Endothelial cell of umbilical vein (primary cell): ENCODE results near the gene CABP2. TPM values are rescaled to one million over a fixed set of nuclear protein-coding genes. Genes with fewer than 3 reads are reported as not detected.

Experiments used
- BruUV-seq: library from RNA; stranded (reverse); fragments of 400-500 nt; replicated peaks from 2 replicates; lab custom pipeline; 2021; lab: Mats Ljungman, UMichigan
- CTCF ChIA-PET: fragments of 300-600, 350-600 bp; sonication (Branson Sonifier 250); formaldehyde crosslinking; loops from one replicate; lab custom pipeline; 2021; ENCODE audit warnings: antibody characterized with exemption, inconsistent platforms; lab: Charles Lee
- POLR2A ChIA-PET: fragments of 300-600, 350-600 bp; sonication (Branson Sonifier 250); formaldehyde crosslinking; loops from one replicate; lab custom pipeline; 2021; ENCODE audit warnings: antibody characterized with exemption, inconsistent platforms; lab: Charles Lee
- DNase-seq: peaks from one replicate; pipeline ENCODE4 v3.0.0-alpha.2; 2011; ENCODE audit warnings: low read depth, low spot score
- FAIRE-seq: peaks from 2 replicates; lab custom pipeline; 2011; peaks lifted over from hg19 to GRCh38; lab: Jason Lieb, UNC
- H2AFZ ChIP-seq: 2 replicates; pipeline ENCODE4 v1.6.0; 2012; ENCODE audit warnings: low read depth, low read length, control low read depth, inconsistent platforms
- H3K27ac ChIP-seq: 2 replicates; pipeline ENCODE4 v1.5.1; 2011; ENCODE audit warnings: low read depth, mild to moderate bottlenecking, control low read depth, low read length, moderate library complexity; ENCODE audit not compliant: insufficient read depth
- H3K27me3 ChIP-seq, 2 experiments: 2 replicates each; pipeline versions ENCODE4 v1.6.0 to v1.6.1; 2011; ENCODE audit warnings: low read length in 2 of 2, mixed read lengths in 1 of 2; ENCODE audit not compliant: control insufficient read depth in 2 of 2, insufficient read depth in 2 of 2
- H3K36me3 ChIP-seq, 2 experiments: 2 replicates in 1 of 2; 3 replicates in 1 of 2; pipeline ENCODE4 v1.5.1; 2011; ENCODE audit warnings: low read length in 2 of 2, mild to moderate bottlenecking in 1 of 2, moderate library complexity in 1 of 2; ENCODE audit not compliant: control insufficient read depth in 2 of 2, insufficient read depth in 2 of 2; ENCODE audit errors: extremely low read depth in 1 of 2
- H3K4me1 ChIP-seq: 3 replicates; pipeline ENCODE4 v1.5.1; 2011; ENCODE audit warnings: mild to moderate bottlenecking, low read length; ENCODE audit not compliant: control insufficient read depth, insufficient read depth; ENCODE audit errors: extremely low read depth
- H3K4me2 ChIP-seq: 2 replicates; pipeline ENCODE4 v1.6.1; 2011; ENCODE audit warnings: low read length, control low read depth, mixed read lengths; ENCODE audit not compliant: insufficient read depth
- H3K4me3 ChIP-seq, 3 experiments: fragments of 200-600 bp in 1 of 3; sonication (generic), shearing (Covaris generic) in 1 of 3; replicated peaks in 1 of 3; 2 replicates each; pipeline ENCODE4 v1.5.1; 2011 to 2016; ENCODE audit warnings: control low read depth in 3 of 3, low read length in 3 of 3, mild to moderate bottlenecking in 2 of 3, inconsistent platforms in 1 of 3, low read depth in 1 of 3, moderate library complexity in 1 of 3; ENCODE audit not compliant: insufficient read depth in 1 of 3
- H3K79me2 ChIP-seq: 2 replicates; pipeline ENCODE4 v1.6.0; 2012; ENCODE audit warnings: low read length, inconsistent platforms; ENCODE audit not compliant: control insufficient read depth, insufficient read depth
- H3K9ac ChIP-seq: replicated peaks from 2 replicates; pipeline ENCODE3; 2011; ENCODE audit warnings: low read length, control low read depth; ENCODE audit not compliant: insufficient read depth; ENCODE audit errors: extremely low read depth
- H3K9me1 ChIP-seq: replicated peaks from 3 replicates; pipeline ENCODE4 v1.6.0; 2011; ENCODE audit warnings: mild to moderate bottlenecking, low read length; ENCODE audit not compliant: control insufficient read depth, insufficient read depth; ENCODE audit errors: extremely low read depth
- H3K9me3 ChIP-seq: replicated peaks from 2 replicates; pipeline ENCODE4 v1.5.1; 2012; ENCODE audit warnings: low read length, inconsistent platforms; ENCODE audit not compliant: control insufficient read depth, insufficient read depth
- H4K20me1 ChIP-seq: replicated peaks from 2 replicates; pipeline ENCODE3; 2011; ENCODE audit warnings: mild to moderate bottlenecking, low read length; ENCODE audit not compliant: control insufficient read depth, insufficient read depth; ENCODE audit errors: extremely low read depth
- CTCF ChIP-seq, 2 donors: IDR thresholded peaks; 1 replicate in 1 of 2; 2 replicates in 1 of 2; pipeline ENCODE4 v1.5.1; 2011; ENCODE audit warnings: low read length in 2 of 2, mild to moderate bottlenecking in 2 of 2, moderate library complexity in 2 of 2, control low read depth in 1 of 2, inconsistent platforms in 1 of 2, low read depth in 1 of 2; ENCODE audit not compliant: insufficient read depth in 1 of 2; ENCODE audit errors: extremely low read depth in 1 of 2
- EZH2 ChIP-seq: IDR thresholded peaks from 2 replicates; pipeline ENCODE4 v1.6.1; 2012; ENCODE audit warnings: borderline replicate concordance, low read depth, mild to moderate bottlenecking, moderate library complexity, low read length, inconsistent platforms; ENCODE audit not compliant: severe bottlenecking
- FOS ChIP-seq: IDR thresholded peaks from 2 replicates; pipeline ENCODE4 v1.6.1; 2011; ENCODE audit warnings: mild to moderate bottlenecking, low read length, moderate library complexity, borderline replicate concordance; ENCODE audit not compliant: insufficient read depth
- GATA2 ChIP-seq: IDR thresholded peaks from 2 replicates; pipeline ENCODE4 v1.7.0; 2011; ENCODE audit warnings: low read depth, mild to moderate bottlenecking, moderate library complexity, mixed read lengths, low read length; ENCODE audit not compliant: insufficient read length, insufficient read depth
- JUN ChIP-seq: IDR thresholded peaks from 2 replicates; pipeline ENCODE4 v1.6.1; 2011; ENCODE audit warnings: borderline replicate concordance, low read depth; ENCODE audit not compliant: insufficient read length, insufficient read depth
- MYC ChIP-seq: IDR thresholded peaks from one replicate; pipeline ENCODE4 v1.6.1; 2011; ENCODE audit warnings: mild to moderate bottlenecking, low read depth, low read length
- POLR2A ChIP-seq: IDR thresholded peaks from 2 replicates; pipeline ENCODE4 v1.6.1; 2012; ENCODE audit warnings: low read depth, mild to moderate bottlenecking, control low read depth, low read length
- POLR2AphosphoS5 ChIP-seq: IDR thresholded peaks from 2 replicates; pipeline ENCODE4 v1.6.1; 2012; ENCODE audit warnings: low read depth, mild to moderate bottlenecking, control low read depth, low read length, moderate library complexity; ENCODE audit not compliant: insufficient read depth
- dilution Hi-C: fragments of 300-500 bp; cut with MboI; formaldehyde crosslinking; loops from one replicate; pipeline ENCODE4 v1.15.0; 2019; ENCODE audit warnings: low sequenced_read_pairs; ENCODE audit not compliant: extremely low pct_ligation_motif_present
- intact Hi-C: fragments of 100-400 bp; cut with micrococcal nuclease; formaldehyde crosslinking; loops from one replicate; pipeline ENCODE4 v1.10.0; 2022
- polyA plus RNA-seq, 4 experiments: library from polyadenylated mRNA; depleted of rRNA in 3 of 4; stranded (reverse) in 3 of 4; unstranded in 1 of 4; fragments of >200 nt; gene quantifications; 2 replicates each; pipeline versions ENCODE4 v1.2.1 to v1.2.3, GENCODE V29; 2011 to 2012; ENCODE audit warnings: missing spikeins in 1 of 4
- total RNA-seq: library from RNA; stranded (reverse); gene quantifications from 2 replicates; pipeline ENCODE4 v1.2.3, GENCODE V29; 2021
- TF ChIP-seq, protein P1 (sequence below): IDR thresholded peaks from 2 replicates; pipeline ENCODE4 v1.6.1; 2011; ENCODE audit not compliant: insufficient read depth, insufficient read length

Gene CABP2
- total and polyA plus RNA-seq, 2 donors (not counting 3 experiments of a cell fraction or from before 2014, with no cell fraction given): not detected

GRCh38 chr11:67521924-67522323, 1.3 kb downstream of the CABP2 start:
- Histone ChIP-seq H3K9ac (no peak overlapping the region), H3K4me2 (no peak overlapping the region), H3K36me3 (no peaks in the 10 kb centered on the region), H3K79me2 (no peaks in the 10 kb centered on the region), H2AFZ (no peak overlapping the region), H3K27me3 (peaks cover 0 to 3% of the 10 kb centered on the region in 2 experiments), H3K27ac (no peak overlapping the region), H3K4me3 (no peak overlapping the region), H3K4me1 (no peaks in the 10 kb centered on the region), H3K9me3 (no peaks in the 10 kb centered on the region), H3K9me1 (no peaks in the 10 kb centered on the region), H4K20me1 (no peaks in the 10 kb centered on the region)
- intact Hi-C loops (no loop called here), dilution Hi-C loops (no loop called here)
- TF ChIP-seq MYC (no peak), POLR2AphosphoS5 (no peak), CTCF (IDR thresholded peaks at IDR 0.05; ENCODE audit: extremely low read depth in 1 of 2, insufficient read depth in 1 of 2, low read depth in 1 of 2, low read length in 2 of 2) (no peak), POLR2A (no peak), JUN (no peak), GATA2 (no peak), EZH2 (no peak), FOS (no peak)
- TF ChIP-seq, protein P1, sequence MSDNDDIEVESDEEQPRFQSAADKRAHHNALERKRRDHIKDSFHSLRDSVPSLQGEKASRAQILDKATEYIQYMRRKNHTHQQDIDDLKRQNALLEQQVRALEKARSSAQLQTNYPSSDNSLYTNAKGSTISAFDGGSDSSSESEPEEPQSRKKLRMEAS: no peak
- POLR2A ChIA-PET: no interaction called here
- CTCF ChIA-PET: interaction anchor here (0.7 kb wide), 1 partner anchor 50 kb away, joined by 3 read pairs; no protein-coding TSS in a partner anchor
- BruUV-seq: no TSS peak
- DNase-seq: no peak
- FAIRE-seq: no peak
